Hematopoietic multipotent progenitor cell (in vitro differentiated cells): ENCODE measurements around the gene MED6. TPM values are rescaled to one million over a fixed set of nuclear protein-coding genes. Genes with fewer than 3 reads are reported as not detected.

Experiments used
- DNase-seq, 3 donors: peaks; one replicate each; pipeline ENCODE4 v3.0.0-alpha.2; 2011 to 2015; ENCODE audit warnings: low read depth in 2 of 3, low spot score in 2 of 3
- small RNA-seq: library from RNA; depleted of rRNA; stranded (forward); fragments of <200 nt; gene quantifications from one replicate; pipeline ENCODE3, GENCODE V24; 2012
- total RNA-seq: library from RNA; depleted of rRNA; stranded (reverse); fragments of >200 nt; gene quantifications from one replicate; pipeline ENCODE4 v1.2.3, GENCODE V29; 2012

Gene MED6
- total RNA-seq, 1 donor, result 19.1 TPM

DNA sequence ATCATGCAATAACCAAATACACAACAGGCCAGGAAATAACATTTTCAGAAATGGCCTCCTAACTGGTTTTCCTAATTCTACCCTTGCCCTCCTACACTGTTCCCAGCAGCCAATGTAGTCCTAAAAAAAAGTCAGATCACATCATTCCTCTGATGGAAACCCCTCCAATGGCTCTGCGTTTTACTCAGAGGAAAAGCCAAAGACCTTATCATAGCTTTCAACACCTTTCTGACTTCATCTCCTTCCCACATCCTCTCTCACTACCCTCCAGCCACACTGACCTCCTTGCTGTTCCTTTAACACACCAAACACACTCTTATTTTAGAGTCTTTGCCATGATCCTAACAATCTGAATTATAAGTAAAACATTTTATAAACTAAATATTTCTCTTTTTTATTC lies 1.1 kb downstream of the MED6 start:
- DNase-seq, result no peak

DNA sequence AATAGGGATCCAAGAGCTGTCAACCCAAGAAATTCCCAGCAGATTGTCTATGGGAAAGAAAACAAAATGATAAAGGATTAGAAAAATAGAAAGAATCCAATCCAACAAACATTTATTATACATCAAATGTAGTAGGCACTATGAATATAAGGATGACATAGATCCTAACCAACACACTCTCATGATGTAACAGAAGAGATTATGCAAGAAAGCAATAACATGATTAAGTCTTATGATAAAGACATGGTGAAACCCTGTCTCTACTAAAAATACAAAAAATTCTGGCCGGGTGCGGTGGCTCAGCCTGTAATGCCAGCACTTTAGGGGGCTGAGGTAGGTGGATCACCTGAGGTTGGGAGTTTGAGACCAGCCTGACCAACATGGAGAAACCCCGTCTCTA lies 2.7 kb downstream of the MED6 start:
- no peak for DNase-seq

DNA sequence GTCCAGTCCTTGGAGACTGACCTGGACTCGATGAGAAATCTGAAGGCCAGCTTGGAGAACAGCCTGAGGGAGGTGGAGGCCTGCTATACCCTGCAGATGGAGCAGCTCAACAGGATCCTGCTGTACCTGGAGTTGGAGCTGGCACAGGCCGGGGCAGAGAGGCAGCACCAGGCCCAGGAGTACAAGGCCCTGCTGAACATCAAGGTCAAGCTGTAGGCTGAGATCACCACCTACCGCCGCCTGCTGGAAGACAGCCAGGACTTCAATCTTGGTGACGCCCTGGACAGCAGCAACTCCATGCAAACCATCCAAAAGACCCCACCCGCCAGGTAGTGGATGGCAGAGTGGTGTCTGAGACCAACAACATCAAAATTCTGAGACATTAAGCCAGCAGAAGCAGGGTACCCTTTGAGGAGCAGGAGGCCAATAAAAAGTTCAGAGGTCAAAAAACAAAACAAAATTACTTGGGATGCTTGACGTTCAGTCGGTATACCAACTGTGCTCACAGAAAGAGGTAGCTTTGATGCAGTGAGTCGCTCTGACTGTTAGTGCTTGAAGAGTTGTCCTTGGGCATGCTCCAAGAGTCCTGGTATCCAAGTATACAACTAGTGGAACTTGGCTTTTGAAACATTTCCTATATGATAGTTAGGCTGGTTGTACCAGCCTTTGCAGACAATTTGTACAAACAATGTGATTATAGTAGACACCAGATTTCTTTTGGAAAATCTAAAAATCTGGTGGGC lies 4.8 kb downstream of the MED6 start:
- no peak for DNase-seq

GRCh38 chr14:70594461-70594860 lies 6.0 kb downstream of the MED6 start:
- DNase-seq, result no peak

DNA sequence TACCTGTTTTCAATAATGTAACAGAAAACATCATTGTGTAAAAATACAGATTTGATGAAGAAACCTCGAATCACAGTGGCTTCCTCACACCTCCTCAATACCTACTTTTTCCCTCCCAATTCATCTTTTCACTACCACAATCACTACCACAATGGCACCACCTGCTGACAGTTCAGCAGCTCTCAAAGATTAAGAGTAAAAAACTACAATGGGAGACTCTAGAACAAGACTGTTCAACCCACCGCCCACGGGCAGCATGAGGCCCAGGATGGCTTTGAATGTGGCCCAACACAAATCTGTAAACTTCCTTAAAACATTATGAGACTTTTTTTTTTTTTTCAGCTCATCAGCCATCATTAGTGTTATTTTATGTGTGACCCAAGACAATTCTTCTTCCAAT lies 15.2 kb downstream of the MED6 start:
- DNase-seq, result peak in 1 of 3 donors; percentile 32

GRCh38 chr14:70576891-70577290 lies 23.6 kb downstream of the MED6 start:
- no peak for DNase-seq

- no peak for DNase-seq
Observed at GRCh38 chr14:70573050-70573449, 27.4 kb downstream of the MED6 start.

DNA sequence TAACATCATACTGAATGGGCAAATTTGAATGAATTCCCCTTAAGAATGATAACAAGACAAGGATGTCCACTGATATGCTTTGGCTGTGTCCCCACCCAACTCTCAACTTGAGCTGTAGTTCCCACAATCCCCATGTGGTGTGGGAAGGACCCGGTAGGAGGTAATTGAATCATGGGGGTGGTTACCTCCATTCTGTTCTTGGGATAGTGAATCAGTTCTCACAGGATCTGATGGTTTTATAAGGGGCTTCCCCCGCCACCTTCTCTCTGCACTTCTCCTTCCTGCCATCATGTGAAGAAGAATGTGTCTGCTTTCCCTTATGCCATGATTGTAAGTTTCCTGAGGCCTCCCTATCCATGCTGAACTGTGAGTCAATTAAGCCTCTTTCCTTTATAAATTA lies 29.3 kb downstream of the MED6 start:
- DNase-seq, result no peak

DNA sequence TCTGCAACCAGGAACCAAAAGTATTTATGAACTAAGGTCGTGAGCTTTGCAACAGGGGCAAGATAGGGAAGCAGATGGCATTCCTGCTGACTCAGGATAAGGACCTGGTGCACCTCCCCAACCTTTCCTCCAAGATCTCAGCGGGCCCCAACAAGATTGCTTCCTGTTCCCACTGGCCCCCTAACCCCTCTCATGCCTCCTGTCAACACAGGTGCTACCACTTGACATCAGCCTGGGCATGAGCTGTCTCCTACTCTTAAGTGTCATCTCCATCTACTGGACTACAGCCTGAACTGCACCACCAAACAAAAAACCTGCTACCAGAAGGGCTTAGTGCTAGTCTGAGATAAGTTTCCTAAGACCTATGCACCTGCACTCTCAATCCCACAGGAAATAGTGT lies 32.7 kb downstream of the MED6 start:
- DNase-seq, result peak in 2 of 3 donors; percentile 59 to 83

DNA sequence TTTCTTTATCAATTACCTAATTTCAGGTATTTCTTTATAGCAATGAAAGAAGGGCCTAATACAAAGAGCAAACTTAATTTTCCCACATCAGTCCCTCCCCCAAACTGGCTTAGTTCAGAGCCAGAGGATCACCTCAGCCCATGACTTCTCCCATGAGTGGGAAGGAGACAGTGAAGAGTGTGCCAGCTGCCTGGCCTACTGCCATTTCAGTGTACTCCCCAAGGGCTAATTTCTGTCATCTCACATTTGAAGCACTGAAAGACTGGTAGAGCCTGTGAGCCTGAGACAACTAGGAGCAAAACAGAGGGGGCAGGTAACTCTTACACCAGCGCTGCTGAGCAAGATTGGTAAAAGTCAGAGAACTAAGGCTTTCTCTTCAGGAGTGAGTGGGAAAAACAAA lies 36.6 kb downstream of the MED6 start:
- DNase-seq, result no peak

DNA sequence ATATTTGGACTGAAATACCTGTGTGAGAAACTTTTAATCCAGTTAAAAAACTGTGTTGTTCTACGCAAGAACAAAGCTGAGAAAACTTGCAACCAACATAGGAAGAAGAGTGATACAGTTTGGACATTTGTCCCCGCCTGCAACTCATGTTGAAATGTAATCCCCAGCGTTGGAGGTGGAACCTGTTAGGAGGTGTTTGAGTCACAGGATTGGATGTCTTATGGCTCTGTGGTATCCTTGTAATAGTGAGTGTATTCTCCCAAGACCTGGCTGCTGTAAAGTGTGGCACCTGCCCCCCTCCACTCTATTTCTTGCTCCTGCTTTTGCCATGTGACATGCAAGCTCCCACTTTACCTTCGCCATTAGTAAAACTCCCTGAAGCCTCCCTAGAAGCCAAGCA lies 37.0 kb downstream of the MED6 start:
- DNase-seq, result no peak

- no peak for DNase-seq
Observed at GRCh38 chr14:70558356-70558755, 42.1 kb downstream of the MED6 start.

DNA sequence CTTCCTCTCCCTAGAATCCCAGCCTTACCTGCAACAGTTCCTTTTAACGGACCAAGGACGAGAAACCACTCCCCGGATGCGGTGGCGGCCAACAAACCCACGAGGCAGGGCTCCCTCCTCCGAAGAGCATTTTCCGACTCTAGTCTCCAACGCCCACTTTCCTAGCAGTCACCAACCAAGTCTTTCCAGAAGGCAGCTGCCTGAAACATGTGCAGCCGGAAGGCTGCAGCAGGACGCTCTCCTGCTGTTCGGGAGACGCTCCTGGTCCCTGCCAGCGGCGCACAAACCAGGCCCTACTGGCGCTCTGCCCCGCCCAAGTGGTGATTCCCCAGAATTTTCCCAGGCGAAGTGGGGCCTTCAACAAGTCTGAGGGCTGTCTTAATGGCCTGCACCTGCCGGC lies 44.6 kb downstream of the MED6 start:
- no peak for DNase-seq

GRCh38 chr14:70538087-70538486 lies 62.4 kb downstream of the MED6 start:
- no peak for DNase-seq

DNA sequence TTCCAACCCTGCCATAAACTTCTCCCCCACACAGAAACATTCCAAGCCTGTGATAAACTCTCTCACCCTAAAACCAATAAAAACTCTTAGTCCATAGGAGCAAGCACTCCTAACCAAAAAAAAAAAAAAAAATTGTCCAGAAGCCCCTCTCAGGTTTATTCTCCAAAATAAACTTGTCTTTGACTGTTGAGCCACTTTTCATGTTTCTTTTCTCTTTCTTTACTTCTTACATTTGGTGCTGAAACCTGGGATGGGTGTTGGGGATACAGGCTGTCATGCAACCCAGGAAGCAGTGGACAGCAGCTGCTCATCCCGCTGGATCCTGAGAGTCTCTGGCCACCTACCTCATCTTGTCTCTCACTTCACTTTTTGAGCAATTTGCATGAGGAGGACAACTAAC lies 63.6 kb downstream of the MED6 start:
- no peak for DNase-seq

- no peak for DNase-seq
Observed at GRCh38 chr14:70534904-70535303, 65.6 kb downstream of the MED6 start, which contains the start of gene ADAM20. TSS of gene ADAM20 (minus strand) at chr14:70535004. CDS start at chr14:70524757, 10,247 bp downstream.

Small RNA genes lying within 50 kb of the gene (small RNA-seq; reads per million reads assigned to genes)
- gene RN7SL77P, result not detected

Other genes with a start within 250 kb of the MED6 start
- gene COX16, start 241.0 kb downstream of the MED6 start, total RNA-seq, result 7.3 TPM
- 7.8 TPM for gene SYNJ2BP, start 183.6 kb downstream of the MED6 start, total RNA-seq
- 0.27 TPM for gene ADAM21, start 148.5 kb downstream of the MED6 start, total RNA-seq
- gene ADAM20, start 65.7 kb downstream of the MED6 start, total RNA-seq, result 0.54 TPM
- 5.1 TPM for gene TTC9, start 41.3 kb upstream of the MED6 start, total RNA-seq
- gene MAP3K9, start 208.9 kb upstream of the MED6 start, total RNA-seq, result 0.27 TPM